ENCODE data around the gene OR10H3. TPM values are rescaled to one million over a fixed set of nuclear protein-coding genes. Genes with fewer than 3 reads are reported as not detected.

Gene OR10H3
- total RNA-seq, 4 donors from 2014 or later, result not detected

DNA sequence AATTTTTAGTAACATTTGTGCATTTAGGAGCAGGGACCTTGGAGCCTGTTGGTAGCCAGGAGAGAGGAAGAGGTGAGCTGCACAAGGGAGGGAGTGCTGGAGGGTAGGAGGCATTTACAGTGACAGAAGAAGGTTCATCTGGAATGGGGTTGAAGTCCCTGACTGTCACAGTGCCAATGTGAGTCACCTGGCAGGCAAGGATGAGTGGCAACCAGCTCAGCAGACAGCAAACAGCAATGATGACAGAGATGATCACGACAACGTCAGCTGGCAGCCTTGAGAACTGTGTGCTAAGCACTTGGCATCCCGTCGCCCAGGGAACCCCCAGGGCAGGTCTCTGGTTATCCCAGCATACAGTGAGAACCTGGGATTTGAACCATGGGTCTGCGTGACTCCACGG is 52.3 kb downstream of the OR10H3 start:
- TF ChIP-seq, protein P1, sequence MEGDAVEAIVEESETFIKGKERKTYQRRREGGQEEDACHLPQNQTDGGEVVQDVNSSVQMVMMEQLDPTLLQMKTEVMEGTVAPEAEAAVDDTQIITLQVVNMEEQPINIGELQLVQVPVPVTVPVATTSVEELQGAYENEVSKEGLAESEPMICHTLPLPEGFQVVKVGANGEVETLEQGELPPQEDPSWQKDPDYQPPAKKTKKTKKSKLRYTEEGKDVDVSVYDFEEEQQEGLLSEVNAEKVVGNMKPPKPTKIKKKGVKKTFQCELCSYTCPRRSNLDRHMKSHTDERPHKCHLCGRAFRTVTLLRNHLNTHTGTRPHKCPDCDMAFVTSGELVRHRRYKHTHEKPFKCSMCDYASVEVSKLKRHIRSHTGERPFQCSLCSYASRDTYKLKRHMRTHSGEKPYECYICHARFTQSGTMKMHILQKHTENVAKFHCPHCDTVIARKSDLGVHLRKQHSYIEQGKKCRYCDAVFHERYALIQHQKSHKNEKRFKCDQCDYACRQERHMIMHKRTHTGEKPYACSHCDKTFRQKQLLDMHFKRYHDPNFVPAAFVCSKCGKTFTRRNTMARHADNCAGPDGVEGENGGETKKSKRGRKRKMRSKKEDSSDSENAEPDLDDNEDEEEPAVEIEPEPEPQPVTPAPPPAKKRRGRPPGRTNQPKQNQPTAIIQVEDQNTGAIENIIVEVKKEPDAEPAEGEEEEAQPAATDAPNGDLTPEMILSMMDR (IDR thresholded peaks at IDR 0.05; ENCODE audit: low read depth), result no peak

Other genes with a start within 250 kb of the OR10H3 start
- gene CYP4F22, start 229.5 kb upstream of the OR10H3 start, total RNA-seq, result 1 to 10 TPM in 2 of 4 donors, under 1 TPM in 2; 0.33 to 5.9 (median 1.2) TPM
- gene CYP4F8, start 122.8 kb upstream of the OR10H3 start, total RNA-seq, result not detected
- under 1 TPM in 2 of 4 donors, not detected in 2; 0.33 to 0.94 TPM for gene CYP4F3, start 97.1 kb upstream of the OR10H3 start, total RNA-seq
- gene CYP4F12, start 64.9 kb upstream of the OR10H3 start, total RNA-seq, result 10 to 100 TPM in 3 of 4 donors, 1 to 10 TPM in 1; 5.5 to 21.9 (median 19.1) TPM
- not detected for gene OR10H2, start 10.0 kb upstream of the OR10H3 start, total RNA-seq
- not detected for gene OR10H5, start 49.7 kb downstream of the OR10H3 start, total RNA-seq
- gene OR10H1, start 77.7 kb downstream of the OR10H3 start, total RNA-seq, result not detected
- not detected for gene CYP4F2, start 160.1 kb downstream of the OR10H3 start, total RNA-seq
- under 1 TPM in 2 of 4 donors, not detected in 2; 0.34 to 0.66 TPM for gene CYP4F11, start 196.5 kb downstream of the OR10H3 start, total RNA-seq
- not detected for gene OR10H4, start 211.0 kb downstream of the OR10H3 start, total RNA-seq

All from subcutaneous adipose tissue (tissue), 4 donors.